HEK293T (cell line): ENCODE measurements around the gene SUGCT.

Experiments
- BHLHE40 ChIP-seq: fragments of 450-650 bp; IDR thresholded peaks from 2 replicates; pipeline ENCODE4 v1.6.1; 2016; ENCODE audit warnings: mild to moderate bottlenecking, moderate library complexity, borderline replicate concordance
- CTBP1 ChIP-seq: fragments of 450-650 bp; IDR thresholded peaks from 2 replicates; pipeline ENCODE4 v1.6.1; 2016; ENCODE audit warnings: borderline replicate concordance
- FOXA1 ChIP-seq: fragments of 450-650 bp; IDR thresholded peaks from 2 replicates; pipeline ENCODE4 v1.6.1; 2016; ENCODE audit warnings: mild to moderate bottlenecking
- FOXK2 ChIP-seq: fragments of 450-650 bp; IDR thresholded peaks from 2 replicates; pipeline ENCODE4 v1.6.1; 2016; ENCODE audit warnings: mild to moderate bottlenecking
- NFRKB ChIP-seq: fragments of 450-650 bp; IDR thresholded peaks from 2 replicates; pipeline ENCODE4 v1.6.1; 2016; ENCODE audit warnings: mild to moderate bottlenecking, moderate library complexity
- PKNOX1 ChIP-seq: fragments of 450-650 bp; IDR thresholded peaks from 2 replicates; pipeline ENCODE4 v1.6.1; 2016
- SP1 ChIP-seq: fragments of 450-650 bp; IDR thresholded peaks from 2 replicates; pipeline ENCODE4 v1.6.1; 2017
- SUZ12 ChIP-seq: fragments of 450-650 bp; IDR thresholded peaks from 2 replicates; pipeline ENCODE4 v1.6.1; 2016; ENCODE audit warnings: mild to moderate bottlenecking
- TARDBP ChIP-seq: fragments of 450-650 bp; IDR thresholded peaks from 2 replicates; pipeline ENCODE4 v1.6.1; 2016
- ZNF384 ChIP-seq: fragments of 450-650 bp; IDR thresholded peaks from 2 replicates; pipeline ENCODE4 v1.6.1; 2016

DNA sequence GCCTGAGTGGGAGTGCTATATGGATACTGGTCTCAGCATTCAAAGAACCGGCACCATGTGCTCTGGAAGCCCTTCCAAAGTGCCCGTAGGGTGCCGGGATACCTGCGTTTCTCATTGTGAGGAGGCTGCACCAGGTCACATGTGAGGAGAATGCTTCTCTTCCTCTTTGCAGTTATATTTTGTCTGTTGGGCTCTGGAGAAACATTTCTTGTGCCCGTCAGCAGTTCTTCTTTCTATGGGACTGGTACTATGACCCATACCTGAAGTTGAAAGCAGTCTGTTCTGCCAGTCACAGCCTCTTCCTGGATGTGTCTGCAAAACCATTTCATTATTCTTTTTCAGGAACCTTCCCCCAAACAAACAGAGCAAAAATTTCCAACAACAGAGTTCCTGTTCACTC lies 465.0 kb downstream of the SUGCT start:
- no peak for TF ChIP-seq SP1
- TF ChIP-seq NFRKB, result no peak
- TF ChIP-seq FOXK2, result no peak
- no peak for TF ChIP-seq PKNOX1
- TF ChIP-seq BHLHE40, result no peak
- no peak for TF ChIP-seq ZNF384
- no peak for TF ChIP-seq FOXA1
- no peak for TF ChIP-seq CTBP1
- no peak for TF ChIP-seq SUZ12
- no peak for TF ChIP-seq TARDBP
